HEK293 (cell line): Measurements from ENCODE around the gene CNPPD1.

Experiments
- CTCF ChIA-PET: fragments of 350-600 bp; formaldehyde crosslinking; extraction: SDS; loops from one replicate; lab custom pipeline; 2021; ENCODE audit warnings: antibody characterized with exemption; lab: Yijun Ruan, JAX
- POLR2A ChIA-PET: fragments of 300-600 bp; formaldehyde crosslinking; extraction: SDS; loops from one replicate; lab custom pipeline; 2020; ENCODE audit warnings: antibody characterized with exemption, inconsistent platforms; lab: Yijun Ruan, JAX
- H3K27ac ChIP-seq: fragments of 200-500 bp; sonication (Bioruptor generic); 2 replicates; pipeline ENCODE4 v1.5.1; 2014; ENCODE audit warnings: low read depth, low read length, control low read depth, inconsistent platforms; ENCODE audit errors: extremely low read depth
- H3K36me3 ChIP-seq, 2 experiments: fragments of 200-500 bp in 1 of 2; sonication (Bioruptor generic) in 1 of 2; 1 replicate in 1 of 2; 2 replicates in 1 of 2; pipeline ENCODE4 v1.5.1; 2014 to 2017; ENCODE audit warnings: inconsistent platforms in 2 of 2, low read length in 2 of 2; ENCODE audit not compliant: control insufficient read depth in 2 of 2, insufficient read depth in 1 of 2
- H3K4me1 ChIP-seq: fragments of 200-500 bp; sonication (Bioruptor generic); 2 replicates; pipeline ENCODE4 v1.5.1; 2014; ENCODE audit warnings: mild to moderate bottlenecking, low read length, inconsistent platforms; ENCODE audit not compliant: control insufficient read depth, insufficient read depth
- H3K4me3 ChIP-seq: 2 replicates; pipeline ENCODE4 v1.5.1; 2011; ENCODE audit warnings: low read depth, mild to moderate bottlenecking, control low read depth, low read length, moderate library complexity
- H3K9me3 ChIP-seq: fragments of 200-500 bp; sonication (Bioruptor generic); 2 replicates; pipeline ENCODE4 v1.5.1; 2014; ENCODE audit warnings: low read depth, low read length, inconsistent platforms; ENCODE audit not compliant: control insufficient read depth, insufficient read depth
- CTCF ChIP-seq: fragments of 450-650 bp; formaldehyde crosslinking; IDR thresholded peaks from 2 replicates; pipeline ENCODE4 v1.5.1; 2016; ENCODE audit warnings: missing biosample characterization, missing genetic modification characterization
- KLF1 ChIP-seq: fragments of 450-650 bp; formaldehyde crosslinking; IDR thresholded peaks from 2 replicates; pipeline ENCODE4 v1.5.1; 2016; ENCODE audit warnings: missing biosample characterization, missing genetic modification characterization
- KLF17 ChIP-seq: fragments of 450-650 bp; formaldehyde crosslinking; IDR thresholded peaks from 2 replicates; pipeline ENCODE4 v1.5.1; 2016; ENCODE audit warnings: missing biosample characterization, missing genetic modification characterization
- OSR2 ChIP-seq: fragments of 450-650 bp; formaldehyde crosslinking; IDR thresholded peaks from 2 replicates; pipeline ENCODE4 v1.5.1; 2016; ENCODE audit warnings: missing biosample characterization, missing genetic modification characterization
- SP2 ChIP-seq: fragments of 450-650 bp; formaldehyde crosslinking; IDR thresholded peaks from 2 replicates; pipeline ENCODE4 v1.5.1; 2016; ENCODE audit warnings: missing biosample characterization, missing genetic modification characterization
- SP3 ChIP-seq: fragments of 450-650 bp; formaldehyde crosslinking; IDR thresholded peaks from 2 replicates; pipeline ENCODE4 v1.5.1; 2016; ENCODE audit warnings: missing biosample characterization, missing genetic modification characterization
- TSHZ1 ChIP-seq: fragments of 450-650 bp; formaldehyde crosslinking; IDR thresholded peaks from 2 replicates; pipeline ENCODE4 v1.5.1; 2016; ENCODE audit warnings: missing biosample characterization, missing genetic modification characterization, borderline replicate concordance
- ZBTB20 ChIP-seq: fragments of 450-650 bp; formaldehyde crosslinking; IDR thresholded peaks from 2 replicates; pipeline ENCODE4 v1.5.1; 2016; ENCODE audit warnings: missing biosample characterization, missing genetic modification characterization
- ZBTB44 ChIP-seq: fragments of 450-650 bp; IDR thresholded peaks from 2 replicates; pipeline ENCODE4 v1.5.1; 2018; ENCODE audit warnings: missing biosample characterization, mild to moderate bottlenecking, missing genetic modification characterization
- ZBTB48 ChIP-seq: fragments of 450-650 bp; formaldehyde crosslinking; IDR thresholded peaks from 2 replicates; pipeline ENCODE4 v1.5.1; 2016; ENCODE audit warnings: missing biosample characterization, missing genetic modification characterization
- ZBTB7A ChIP-seq: fragments of 450-650 bp; formaldehyde crosslinking; IDR thresholded peaks from 2 replicates; pipeline ENCODE4 v1.5.1; 2016; ENCODE audit warnings: low read depth, missing biosample characterization, missing genetic modification characterization
- ZNF114 ChIP-seq: fragments of 450-650 bp; formaldehyde crosslinking; IDR thresholded peaks from 2 replicates; pipeline ENCODE4 v1.5.0; 2017; ENCODE audit warnings: missing biosample characterization, missing genetic modification characterization
- ZNF335 ChIP-seq: fragments of 450-650 bp; formaldehyde crosslinking; conservative IDR thresholded peaks from 2 replicates; pipeline ENCODE4 v1.5.1; 2016; ENCODE audit warnings: missing biosample characterization, missing genetic modification characterization
- ZNF404 ChIP-seq: fragments of 450-650 bp; formaldehyde crosslinking; IDR thresholded peaks from 2 replicates; pipeline ENCODE4 v1.5.1; 2017; ENCODE audit warnings: missing biosample characterization, missing genetic modification characterization
- ZNF501 ChIP-seq: fragments of 450-650 bp; formaldehyde crosslinking; IDR thresholded peaks from 2 replicates; pipeline ENCODE4 v1.5.1; 2016; ENCODE audit warnings: missing biosample characterization, missing genetic modification characterization
- ZNF549 ChIP-seq: fragments of 450-650 bp; IDR thresholded peaks from 2 replicates; pipeline ENCODE4 v1.5.1; 2018; ENCODE audit warnings: missing biosample characterization, missing genetic modification characterization, mild to moderate bottlenecking, inconsistent platforms, moderate library complexity
- ZNF600 ChIP-seq: fragments of 450-650 bp; formaldehyde crosslinking; IDR thresholded peaks from 2 replicates; pipeline ENCODE4 v1.5.1; 2016; ENCODE audit warnings: missing biosample characterization, missing genetic modification characterization
- ZNF658 ChIP-seq: fragments of 450-650 bp; formaldehyde crosslinking; IDR thresholded peaks from 2 replicates; pipeline ENCODE4; 2016; ENCODE audit warnings: missing biosample characterization, missing genetic modification characterization
- ZNF76 ChIP-seq: fragments of 450-650 bp; formaldehyde crosslinking; IDR thresholded peaks from 2 replicates; pipeline ENCODE4; 2016; ENCODE audit warnings: low read depth, missing biosample characterization, missing genetic modification characterization, borderline replicate concordance
- ZNF777 ChIP-seq: fragments of 450-650 bp; formaldehyde crosslinking; IDR thresholded peaks from 2 replicates; pipeline ENCODE4 v1.5.1; 2017; ENCODE audit warnings: missing biosample characterization, missing genetic modification characterization, borderline replicate concordance
- ZNF785 ChIP-seq: fragments of 450-650 bp; formaldehyde crosslinking; IDR thresholded peaks from 2 replicates; pipeline ENCODE4 v1.5.1; 2016; ENCODE audit warnings: missing biosample characterization, missing genetic modification characterization

CNPPD1 gene

GRCh38 chr2:219177552-219178376, 1.0 kb upstream of the CNPPD1 start, which contains the start of gene RETREG2 (continued):
- TF ChIP-seq SP3 (tag by site-specific recombination) = peak; percentile 59

GRCh38 chr2:219175928-219176817, 552 bp downstream of the CNPPD1 start:
- H3K4me1 ChIP-seq = peaks cover 6% of the 10 kb centered on the region; the same call in 1 of the 2 replicates
- peaks cover 4 to 55% of the 10 kb centered on the region in 2 experiments; a peak in 2 of 3 replicates for H3K36me3 ChIP-seq
- H3K4me3 ChIP-seq = peak overlapping the region; percentile 78
- CTCF ChIA-PET = interaction anchor here (0.5 to 8.4 kb wide), 16 partner anchors 9 to 365 kb away, joined by 3 to 101 read pairs (median 3); partner anchors contain the start of genes DNAJB2, GLB1L, NHEJ1 and STK16
- POLR2A ChIA-PET = interaction anchor here (0.6 to 2.7 kb wide), 14 partner anchors 17 to 179 kb away, joined by 3 to 27 read pairs (median 4); partner anchors contain the start of genes ABCB6, ANKZF1, ATG9A and CFAP65
- peak overlapping the region; percentile 79 for H3K27ac ChIP-seq
- TF ChIP-seq ZNF658 (tag by site-specific recombination) = no peak
- peak; percentile 24; the same call in 1 of the 2 replicates for TF ChIP-seq ZNF76 (tag by site-specific recombination)
- TF ChIP-seq CTCF (tag by site-specific recombination) = peak; percentile 95
- TF ChIP-seq ZNF335 (tag by site-specific recombination) = peak; percentile 90
- peak; percentile 20; the same call in 1 of the 2 replicates for TF ChIP-seq KLF17 (tag by site-specific recombination)
- TF ChIP-seq ZNF501 (tag by site-specific recombination) = peak; percentile 43; the same call in 1 of the 2 replicates
- no peak; the same call in 1 of the 2 replicates for TF ChIP-seq KLF1 (tag by site-specific recombination)
- TF ChIP-seq ZNF785 = no peak
- no peak for TF ChIP-seq ZNF404
- TF ChIP-seq SP2 (tag by site-specific recombination) = no peak
- no peak for TF ChIP-seq ZNF114 (tag by site-specific recombination)
- TF ChIP-seq ZNF600 (tag by site-specific recombination) = 0 out of 2 replicates have a peak, but pooled peaks have one; percentile 13
- TF ChIP-seq ZBTB48 = peak; percentile 23; the same call in 1 of the 2 replicates
- peak; percentile 62 for TF ChIP-seq ZBTB20
- TF ChIP-seq ZBTB44 (tag by site-specific recombination) = no peak
- TF ChIP-seq ZNF777 (tag by site-specific recombination) = 0 out of 2 replicates have a peak, but pooled peaks have one; percentile 19
- peak; percentile 83; the same call in 1 of the 2 replicates for TF ChIP-seq ZBTB7A (tag by site-specific recombination)
- no peak for TF ChIP-seq OSR2 (tag by site-specific recombination)
- TF ChIP-seq ZNF549 = no peak
- TF ChIP-seq TSHZ1 = no peak
- no peaks in the 10 kb centered on the region for H3K9me3 ChIP-seq
